Measurements from ENCODE around the gene PDGFD.

Gene PDGFD

GRCh38 chr11:103903621-103904323 is 260.2 kb downstream of the PDGFD start:
- Histone ChIP-seq H3K27ac (no peak overlapping the region), H3K4me3 (no peak overlapping the region)
- no peak for DNase-seq (ENCODE audit: low spot score)
- TF ChIP-seq CTCF (IDR thresholded peaks at IDR 0.05) = no peak

DNA sequence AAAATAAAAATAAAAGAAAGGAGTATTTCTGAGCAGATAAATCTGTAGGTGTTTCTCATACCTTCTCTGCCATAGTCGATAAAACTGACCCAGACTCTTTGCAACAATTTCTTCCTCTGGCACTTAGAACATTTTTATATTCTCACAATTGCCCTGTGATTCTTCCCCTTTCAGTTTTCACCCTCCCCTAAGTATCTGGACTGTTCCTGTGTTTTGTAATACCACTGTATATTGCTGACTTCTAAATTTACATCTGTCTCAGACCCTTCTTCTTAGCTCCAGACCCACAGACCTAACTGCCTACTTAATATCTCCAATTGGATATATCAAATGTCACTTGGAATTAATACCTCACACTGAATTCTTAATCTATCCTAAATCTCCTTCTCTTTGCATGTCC is 261.0 kb downstream of the PDGFD start:
- Histone ChIP-seq H3K27ac (no peak overlapping the region), H3K4me3 (no peak overlapping the region)
- no peak for DNase-seq (ENCODE audit: low spot score)
- TF ChIP-seq CTCF (IDR thresholded peaks at IDR 0.05) = no peak

- Histone ChIP-seq H3K27ac (no peak overlapping the region), H3K4me3 (no peak overlapping the region)
- no peak for DNase-seq (ENCODE audit: low spot score)
- no peak for TF ChIP-seq CTCF (IDR thresholded peaks at IDR 0.05)
Observed at GRCh38 chr11:103901656-103902055, 262.3 kb downstream of the PDGFD start.

GRCh38 chr11:103898577-103899336 is 265.2 kb downstream of the PDGFD start:
- H3K4me3 ChIP-seq = no peak overlapping the region
- TF ChIP-seq CTCF (IDR thresholded peaks at IDR 0.05) = no peak
- no peak for DNase-seq (ENCODE audit: low spot score)
- H3K27ac ChIP-seq = no peak overlapping the region

- H3K4me3 ChIP-seq = no peak overlapping the region
- TF ChIP-seq CTCF (IDR thresholded peaks at IDR 0.05) = no peak
- no peak for DNase-seq (ENCODE audit: low spot score)
- H3K27ac ChIP-seq = no peak overlapping the region
Observed at GRCh38 chr11:103898065-103898464, 265.9 kb downstream of the PDGFD start.

GRCh38 chr11:103897160-103897936 is 266.6 kb downstream of the PDGFD start:
- no peak overlapping the region for H3K4me3 ChIP-seq
- H3K27ac ChIP-seq = no peak overlapping the region
- TF ChIP-seq CTCF (IDR thresholded peaks at IDR 0.05) = no peak
- DNase-seq (ENCODE audit: low spot score) = no peak
